HG02840 (cell line): ENCODE data around the gene USP12.
"Not testable (repeated sequence)": the region's sequence is repeated elsewhere in the genome, so short reads cannot be mapped to it uniquely, and the experiment has no call there.

Experiments
- ATAC-seq: cut with Tn5 transposase; IDR thresholded peaks from one replicate; pipeline ENCODE4 v1.9.1; 2021; ENCODE audit warnings: mild to moderate bottlenecking, moderate library complexity, moderate number of reproducible peaks; ENCODE audit not compliant: unreplicated experiment, low FRiP score

USP12 gene

DNA sequence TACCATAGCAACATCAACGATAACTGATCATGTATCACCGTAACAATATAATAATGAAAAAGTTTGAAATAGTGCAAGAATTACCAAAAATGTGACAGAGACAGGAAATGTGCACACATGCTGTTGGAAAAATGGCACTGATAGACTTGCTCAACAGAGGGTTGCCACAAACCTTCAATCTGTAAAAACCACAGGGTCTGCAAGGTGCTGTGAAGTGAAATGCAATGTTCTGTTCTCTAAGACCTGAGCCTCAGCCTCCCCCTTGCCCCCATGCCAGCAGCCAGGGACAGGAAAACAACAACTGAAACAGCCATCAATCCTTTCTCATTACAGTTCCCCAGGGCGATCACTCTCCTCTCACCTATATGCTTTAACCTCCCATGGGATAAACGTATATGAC is 88.4 kb downstream of the USP12 start:
- no peak for ATAC-seq

DNA sequence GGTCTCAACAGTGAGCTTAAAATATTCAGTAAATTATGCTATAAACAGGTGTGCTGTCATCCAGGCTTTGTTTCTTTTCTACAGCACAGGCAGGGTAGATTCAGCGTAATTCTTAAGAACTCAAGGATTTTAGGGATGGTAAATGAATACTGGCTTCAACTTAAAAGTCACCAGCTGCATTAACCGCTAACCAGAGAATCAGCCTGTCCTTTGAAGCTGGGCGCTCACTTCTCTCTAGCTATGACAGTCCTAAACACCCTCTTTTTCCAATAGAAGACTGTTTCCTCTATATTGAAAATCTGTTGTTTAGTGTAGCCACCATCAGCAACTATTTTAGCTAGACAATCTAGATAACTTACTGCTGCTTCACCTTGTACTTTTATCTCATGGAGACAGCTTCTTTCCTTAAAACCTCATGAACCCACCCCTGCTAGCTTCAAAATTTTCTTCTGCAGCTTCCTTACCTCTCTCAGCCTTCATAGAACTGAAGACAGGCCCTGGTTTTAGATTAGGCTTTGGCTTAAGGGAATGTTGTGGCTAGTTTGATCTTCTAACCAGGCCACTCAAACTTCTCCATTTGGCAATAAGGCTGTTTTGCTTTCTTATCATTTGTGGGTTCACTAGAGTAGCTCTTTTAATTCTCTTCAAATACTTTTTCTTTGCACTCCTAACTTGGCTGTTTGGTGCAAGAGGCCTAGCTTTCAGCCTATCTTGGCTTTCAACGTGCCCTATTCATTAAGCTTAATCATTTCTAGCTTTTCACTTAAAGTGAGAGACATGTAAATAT is 89.5 kb downstream of the USP12 start:
- no peak for ATAC-seq

DNA sequence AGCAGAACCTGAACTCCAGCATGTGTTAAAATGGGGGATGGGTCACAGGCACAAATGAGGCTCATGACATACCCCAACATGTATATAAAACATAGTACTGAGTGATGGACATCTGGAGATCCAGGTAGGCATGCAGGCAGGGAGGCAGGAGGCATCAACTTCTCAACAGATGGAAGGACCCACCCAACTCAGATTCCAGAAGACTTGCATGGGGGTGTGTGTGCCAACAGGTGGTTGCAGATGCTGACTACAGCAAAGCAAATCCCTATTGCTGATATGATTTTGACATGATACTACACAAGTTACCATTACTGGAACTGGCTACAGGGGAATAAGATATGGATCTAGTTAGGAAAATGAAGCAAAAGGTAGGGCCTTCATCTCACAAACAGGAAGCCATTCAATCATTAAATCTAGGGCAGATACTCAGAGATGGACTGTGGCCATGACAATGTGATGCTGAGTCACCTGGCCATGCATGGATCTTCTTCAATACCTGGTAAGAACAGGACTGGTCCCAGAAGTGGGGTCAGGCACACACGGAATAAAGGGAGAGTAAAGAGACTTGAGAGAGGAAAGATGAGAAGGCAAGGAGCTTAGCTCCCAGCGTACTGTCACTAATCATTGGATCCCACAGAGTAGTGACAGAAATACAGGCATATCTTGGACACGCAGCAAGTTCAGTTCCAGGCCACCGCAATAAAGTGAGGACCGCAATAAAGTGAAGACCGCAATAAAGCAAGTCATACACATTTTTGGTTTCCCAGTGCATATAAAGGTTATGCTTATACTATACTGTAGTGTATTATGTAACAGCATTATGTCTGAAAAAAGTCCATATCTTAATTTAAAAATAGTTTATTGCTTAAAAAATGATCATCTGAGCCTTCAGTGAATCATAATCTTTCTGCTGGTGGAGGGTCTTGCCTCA is 91.3 kb downstream of the USP12 start:
- ATAC-seq, result no peak

DNA sequence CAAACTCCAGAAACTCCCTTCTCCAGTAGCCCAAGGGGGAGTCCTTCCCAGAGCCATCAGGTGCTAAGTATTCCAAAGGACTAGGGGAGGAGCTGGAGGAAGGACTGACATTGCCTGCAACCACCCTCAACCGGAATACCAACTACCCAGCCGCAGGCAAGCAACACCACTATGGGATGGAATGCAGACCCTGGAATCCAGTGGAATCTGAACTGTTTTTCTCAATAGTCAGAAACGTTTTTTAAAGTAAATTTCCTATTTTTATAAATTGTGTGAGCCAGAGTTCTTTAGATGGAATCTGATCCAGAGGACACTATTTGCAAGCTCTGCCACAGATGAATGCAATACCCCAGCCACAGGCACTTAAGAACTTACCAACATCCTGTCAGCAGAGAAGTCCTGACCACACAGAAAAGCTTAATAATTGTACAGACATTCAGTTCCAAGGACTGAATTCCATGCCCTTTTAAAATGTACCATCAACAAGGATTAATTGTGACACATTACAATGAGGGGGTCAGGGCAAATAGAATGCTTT is 92.1 kb downstream of the USP12 start:
- ATAC-seq, result no peak

DNA sequence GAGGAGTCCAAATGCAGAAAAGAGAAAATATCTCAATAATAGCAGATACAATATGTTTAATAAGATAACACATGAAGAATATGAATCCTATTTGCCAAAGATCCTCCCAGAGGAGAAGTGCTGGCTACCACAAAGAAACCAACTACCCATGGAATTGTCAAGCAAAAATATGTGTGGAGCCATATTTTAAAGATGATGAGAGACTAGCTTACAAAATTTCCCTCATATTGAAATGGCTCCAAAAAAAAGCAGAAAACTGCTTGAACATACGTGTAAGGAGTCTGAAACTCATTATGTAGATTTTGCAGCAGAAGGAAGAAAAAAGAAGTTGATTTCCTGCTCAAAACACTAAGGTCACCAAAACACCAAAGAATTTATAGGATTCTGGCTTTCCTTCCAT is 94.2 kb downstream of the USP12 start:
- no peak for ATAC-seq

DNA sequence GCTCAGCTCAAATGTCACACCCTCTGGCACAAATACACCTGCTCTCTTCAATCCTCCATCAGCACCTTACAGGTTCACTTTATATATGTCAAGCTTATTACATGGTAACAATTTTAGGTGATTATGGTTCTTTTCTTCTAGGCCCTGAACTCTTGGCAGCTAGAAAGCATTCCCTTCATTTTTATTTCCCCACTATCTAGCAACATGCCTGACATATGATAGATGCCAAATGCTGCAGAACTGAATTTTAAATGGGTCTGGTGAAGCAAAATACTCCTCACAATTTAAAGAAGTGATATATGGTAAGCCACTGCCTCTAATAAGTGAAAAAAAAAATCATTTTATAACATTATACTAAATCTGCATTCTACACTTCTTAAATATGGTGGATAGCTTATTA is 95.2 kb downstream of the USP12 start:
- ATAC-seq, result no peak

DNA sequence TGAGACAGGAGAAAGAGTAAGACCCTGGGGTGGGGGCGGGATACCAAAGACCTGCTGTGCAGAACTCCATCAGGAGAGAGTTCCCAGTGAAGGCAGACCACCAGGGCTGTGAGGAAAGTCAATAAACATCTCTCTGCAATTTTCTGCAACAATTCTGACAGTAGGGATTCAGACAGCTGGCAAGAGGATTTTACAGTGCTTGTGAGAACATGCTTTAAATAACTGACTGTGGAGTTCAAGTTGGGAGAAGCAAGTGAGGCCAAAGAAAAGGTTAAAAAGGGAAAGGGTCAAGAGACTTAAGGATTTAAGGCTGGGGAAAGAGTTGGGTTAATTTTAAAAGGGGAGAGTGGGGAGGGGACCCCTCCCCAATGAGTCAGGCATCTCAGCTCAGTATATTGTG is 98.4 kb downstream of the USP12 start:
- no peak for ATAC-seq

DNA sequence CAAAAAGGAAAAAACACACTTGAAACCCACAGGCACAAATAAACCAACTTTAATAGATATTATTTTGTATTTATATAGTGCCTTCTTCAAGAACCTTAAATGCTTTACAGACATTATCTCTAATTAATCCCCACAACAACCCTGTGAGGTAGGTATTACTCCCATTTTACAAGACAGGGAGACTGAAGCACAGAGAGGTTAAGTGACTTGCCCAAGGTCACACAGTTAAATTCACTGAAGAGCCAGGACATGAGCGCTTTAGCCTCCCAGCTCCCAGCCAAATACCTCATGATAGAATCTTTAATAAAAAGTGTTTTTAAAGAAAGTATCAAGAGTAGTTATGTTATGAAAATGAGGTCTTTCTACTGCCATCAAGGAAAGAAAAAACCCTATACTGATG is 105.5 kb downstream of the USP12 start:
- ATAC-seq, result not testable (repeated sequence)

DNA sequence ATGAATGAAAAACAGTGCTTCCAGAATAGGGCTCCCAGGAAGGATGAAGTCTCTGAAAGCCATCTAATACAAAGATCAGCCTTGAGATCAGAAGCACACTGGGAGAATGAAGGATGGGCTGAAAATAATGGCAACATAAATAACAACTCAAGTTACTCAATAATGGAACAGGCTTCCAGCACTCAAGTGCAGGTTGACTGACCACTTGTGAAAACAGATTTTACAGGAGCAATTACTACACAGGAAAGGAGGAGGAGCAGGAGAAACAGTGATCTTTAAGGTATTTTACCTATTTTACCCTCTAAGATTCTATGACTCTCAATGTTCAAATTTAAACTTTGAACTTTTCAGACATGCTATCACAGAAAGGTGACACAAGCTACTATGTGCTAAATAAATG is 106.0 kb downstream of the USP12 start:
- ATAC-seq, result no peak

DNA sequence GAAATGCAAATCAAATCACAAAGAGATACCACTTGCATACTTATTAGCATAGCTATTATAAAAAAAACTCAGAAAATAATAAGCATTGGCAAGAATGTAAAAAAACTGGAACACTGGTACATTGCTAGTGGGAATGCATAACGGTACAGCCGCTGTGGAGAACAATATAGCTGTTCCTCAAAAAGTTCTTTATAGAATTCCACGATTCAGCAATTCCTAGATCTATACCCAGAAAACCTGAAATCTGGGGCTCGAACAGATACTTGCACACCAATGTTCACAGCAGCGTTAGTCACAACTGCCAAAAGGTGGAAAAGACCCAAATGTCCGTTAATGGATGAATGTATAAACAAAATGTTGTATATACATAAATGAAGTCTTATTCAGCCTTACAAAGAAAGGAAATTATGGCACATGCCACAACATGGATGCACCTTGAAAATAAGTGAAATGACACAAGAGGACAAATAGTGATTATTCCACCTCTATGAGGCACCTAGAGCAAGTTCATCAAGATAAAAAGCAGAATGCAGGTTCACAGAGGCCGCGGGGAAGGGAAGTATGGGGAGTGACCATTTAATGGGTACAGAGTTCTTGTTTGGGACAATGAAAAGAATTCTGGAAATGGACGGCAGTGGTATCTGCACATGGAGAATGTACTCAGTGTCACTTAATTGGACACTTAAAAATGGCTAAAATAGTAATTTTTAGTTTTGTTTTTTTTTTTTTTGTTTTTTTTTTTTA is 107.2 kb downstream of the USP12 start:
- no peak for ATAC-seq

DNA sequence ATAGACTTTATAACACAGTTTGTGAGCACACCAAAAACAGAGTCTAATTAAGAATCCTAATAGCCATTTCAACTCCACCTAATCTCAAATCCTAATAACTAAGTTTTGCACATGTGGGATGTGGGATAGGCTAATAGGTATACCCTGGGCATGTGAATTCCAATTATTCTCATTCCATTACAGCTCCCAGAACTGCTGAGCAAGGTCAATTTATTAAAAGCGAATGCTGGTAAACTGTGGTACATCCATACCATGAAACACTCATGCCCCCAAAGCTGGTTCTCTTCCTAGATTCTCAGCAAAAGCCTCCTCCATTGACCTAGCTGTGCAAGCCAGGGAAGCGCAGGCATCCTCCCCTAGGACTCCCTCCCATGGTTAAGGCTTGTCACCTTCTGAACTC is 113.8 kb downstream of the USP12 start:
- ATAC-seq, result no peak

DNA sequence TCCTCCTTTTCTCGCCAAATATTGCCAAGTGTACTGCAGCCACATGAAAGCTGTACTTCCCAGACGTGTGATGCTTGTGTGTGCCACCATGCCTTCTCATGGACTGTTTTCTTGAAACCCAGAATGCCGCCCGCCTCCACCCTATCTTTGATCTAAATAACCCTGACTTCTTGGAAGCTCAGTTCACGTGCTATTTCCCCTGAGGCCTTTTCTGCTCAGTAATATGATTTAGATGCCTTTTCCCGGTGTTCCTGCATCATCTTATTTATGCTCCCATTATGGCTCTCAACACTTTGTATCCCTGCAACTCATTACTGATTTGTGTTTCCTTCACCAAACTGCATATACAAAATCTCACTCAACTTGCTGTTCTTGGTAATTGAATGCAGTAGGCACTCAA is 116.1 kb downstream of the USP12 start:
- no peak for ATAC-seq

DNA sequence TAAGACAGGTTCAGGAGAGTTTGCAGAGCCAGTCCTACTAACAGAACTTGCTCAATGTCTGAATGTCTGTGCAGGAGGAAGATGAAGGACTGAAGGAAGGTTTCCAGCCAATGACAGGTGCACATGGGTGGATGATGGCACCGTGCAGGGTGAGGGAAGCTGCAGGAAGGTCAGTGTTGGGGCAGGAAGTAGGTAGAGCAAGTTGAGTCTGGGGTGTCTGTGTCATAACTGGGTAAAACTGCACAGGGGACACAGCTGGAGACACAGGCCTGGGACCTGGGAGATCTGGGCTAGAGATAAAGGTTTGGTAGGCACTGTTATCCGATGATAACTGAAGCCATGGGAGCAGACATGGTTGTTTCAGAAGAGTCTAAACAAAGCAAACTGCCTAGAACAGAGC is 116.9 kb downstream of the USP12 start:
- no peak for ATAC-seq

DNA sequence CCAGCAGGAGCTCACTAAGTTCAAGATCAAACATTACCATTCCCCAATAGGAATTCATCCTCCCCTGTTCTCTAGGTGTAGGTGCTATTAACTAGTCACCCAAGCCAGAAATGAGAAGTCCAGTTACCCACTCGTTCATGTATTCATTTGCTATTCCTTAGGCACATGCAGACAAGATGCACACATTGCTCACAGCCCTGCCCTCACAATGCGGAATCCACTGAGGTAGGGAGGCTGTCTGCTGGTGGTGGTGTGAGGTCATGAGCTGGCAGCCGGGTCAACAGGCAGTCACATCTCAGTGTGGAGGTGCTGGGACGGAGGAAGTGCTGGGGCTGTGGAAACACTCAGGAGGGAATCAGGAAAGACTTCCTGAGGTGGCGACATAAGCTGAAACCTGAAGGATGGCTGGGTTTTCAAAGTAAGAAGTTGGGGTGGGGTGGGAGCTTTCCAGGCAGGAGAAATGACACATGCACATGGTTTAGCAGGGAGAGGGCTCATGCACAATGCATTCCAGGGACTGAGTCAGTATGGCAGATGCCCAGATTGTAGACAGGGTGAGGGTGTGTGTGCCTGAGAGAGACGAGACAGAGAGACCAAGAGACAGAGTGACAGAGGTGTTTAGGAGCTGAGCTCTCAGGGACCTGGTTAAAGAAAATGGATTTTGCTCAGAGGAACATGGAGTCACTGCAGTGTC is 117.6 kb downstream of the USP12 start:
- ATAC-seq, result no peak

DNA sequence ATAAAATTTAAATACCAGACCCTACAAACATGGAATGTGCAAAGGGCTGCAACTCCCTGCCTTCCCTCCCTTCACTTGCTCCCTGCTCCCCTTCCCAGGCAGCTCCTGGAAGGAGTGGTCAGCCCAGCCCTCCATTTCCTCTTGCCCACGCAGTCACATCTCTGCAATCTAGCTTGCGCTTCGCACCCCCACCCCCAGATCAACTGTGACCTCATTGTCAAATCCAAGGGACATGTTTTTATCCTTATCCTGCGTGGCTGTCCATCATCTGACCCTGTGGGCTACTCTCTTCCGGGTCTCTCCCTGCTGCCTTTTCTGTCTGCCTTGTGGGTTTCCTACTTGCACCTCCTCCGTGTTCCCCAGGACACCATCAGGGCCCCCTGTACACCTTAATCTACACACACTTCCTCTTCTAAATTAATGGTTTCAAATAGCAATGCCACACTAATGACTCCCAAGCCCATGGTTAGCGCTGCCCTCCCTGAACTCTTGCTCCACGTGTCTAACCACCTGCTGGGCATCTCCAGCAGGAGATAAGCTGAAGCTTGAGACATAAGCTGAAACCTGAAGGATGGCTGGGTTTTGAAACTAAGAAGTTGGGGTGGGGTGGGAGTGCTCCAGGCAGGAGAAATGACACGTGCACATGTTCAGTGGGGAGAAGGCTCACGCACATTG is 118.3 kb downstream of the USP12 start:
- ATAC-seq, result no peak

DNA sequence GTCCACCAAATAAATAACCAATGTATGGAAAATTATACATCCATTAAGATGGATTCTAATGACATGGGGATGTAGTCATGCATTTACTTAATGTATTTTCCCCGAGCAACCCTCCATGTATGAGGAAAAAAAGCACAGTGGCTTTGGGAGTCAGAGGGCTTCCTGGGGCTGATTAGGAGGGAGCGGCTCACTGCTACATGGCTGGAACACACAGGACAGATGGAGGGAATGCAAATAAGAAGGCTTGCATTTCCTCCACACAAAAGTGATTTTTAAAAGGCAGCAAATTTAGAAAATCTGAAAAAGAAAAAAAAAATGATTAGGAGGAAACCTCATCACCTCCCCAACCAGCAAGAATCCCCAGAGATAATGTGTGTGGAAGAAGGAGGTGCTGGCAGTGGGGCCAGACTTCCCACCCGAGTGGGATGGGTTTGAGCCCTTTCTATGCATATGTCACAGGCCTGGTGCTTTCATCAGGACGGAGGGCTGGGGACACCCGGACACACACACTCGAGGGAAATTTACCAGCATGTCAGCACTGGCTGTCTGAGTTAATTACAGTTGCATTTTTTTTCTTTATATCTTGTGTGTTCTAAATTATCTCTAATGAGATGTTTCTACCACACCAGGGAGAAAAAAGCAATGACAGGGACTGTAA is 118.9 kb downstream of the USP12 start:
- no peak for ATAC-seq

DNA sequence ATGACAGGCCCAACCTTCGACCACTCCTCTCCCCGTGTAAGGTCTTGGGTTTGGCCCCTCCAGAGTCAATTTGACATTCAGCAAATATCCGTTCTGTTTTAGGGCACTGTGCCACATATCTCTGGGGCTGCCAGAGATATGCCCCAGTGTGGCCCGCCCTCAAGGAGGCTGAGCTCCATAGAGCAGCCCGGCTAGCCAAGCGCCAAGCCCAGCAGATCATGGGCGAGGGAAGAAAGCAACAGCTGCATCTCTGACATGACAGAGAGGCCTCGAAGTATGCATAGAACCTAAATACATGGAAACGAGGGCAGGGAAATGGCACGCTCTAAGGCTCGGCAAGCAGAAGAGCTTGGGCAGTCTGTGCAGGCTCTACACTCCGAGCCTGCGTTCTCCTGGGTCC is 124.5 kb downstream of the USP12 start:
- no peak for ATAC-seq

DNA sequence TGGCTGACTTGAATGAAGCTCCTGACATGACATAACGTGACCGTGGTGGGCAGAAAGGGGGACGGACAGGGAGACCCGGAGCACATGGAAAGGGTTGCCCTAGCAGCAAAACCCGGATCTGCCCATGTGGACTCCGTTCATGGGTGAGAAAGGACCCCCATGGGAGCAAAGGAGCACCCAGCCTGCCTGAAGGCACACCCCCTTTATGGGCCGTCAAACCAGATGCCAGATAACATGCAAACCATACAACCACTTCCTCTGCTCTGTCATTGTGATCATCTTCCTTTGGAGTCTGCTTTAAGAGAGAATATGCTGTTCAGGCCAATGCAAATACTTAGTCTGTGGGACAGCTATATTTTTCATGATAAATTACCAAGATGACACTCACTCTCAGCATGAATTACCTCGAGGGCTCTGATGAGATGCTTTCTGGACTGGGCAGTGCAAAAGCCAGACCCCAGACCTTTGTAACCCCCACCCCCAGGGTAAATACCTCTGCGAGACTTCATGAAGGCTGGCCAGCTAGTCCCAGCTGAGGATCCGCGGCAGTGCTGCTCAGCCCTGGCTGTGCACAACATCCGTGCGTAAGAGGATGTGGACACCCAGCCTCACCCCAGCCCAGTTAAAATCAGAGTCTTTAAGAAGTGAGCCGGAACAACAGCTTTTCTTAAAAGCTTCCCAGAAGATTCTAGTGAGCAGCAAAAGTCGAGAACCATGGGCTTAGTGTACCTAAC is 126.6 kb downstream of the USP12 start:
- ATAC-seq, result peak; percentile 58
